ENCODE results near the gene CES2. TPM values are rescaled to one million over a fixed set of nuclear protein-coding genes. Genes with fewer than 3 reads are reported as not detected.
"Not testable (repeated sequence)": the region's sequence is repeated elsewhere in the genome, so short reads cannot be mapped to it uniquely, and the experiment has no call there.

The CES2 gene, protein sequence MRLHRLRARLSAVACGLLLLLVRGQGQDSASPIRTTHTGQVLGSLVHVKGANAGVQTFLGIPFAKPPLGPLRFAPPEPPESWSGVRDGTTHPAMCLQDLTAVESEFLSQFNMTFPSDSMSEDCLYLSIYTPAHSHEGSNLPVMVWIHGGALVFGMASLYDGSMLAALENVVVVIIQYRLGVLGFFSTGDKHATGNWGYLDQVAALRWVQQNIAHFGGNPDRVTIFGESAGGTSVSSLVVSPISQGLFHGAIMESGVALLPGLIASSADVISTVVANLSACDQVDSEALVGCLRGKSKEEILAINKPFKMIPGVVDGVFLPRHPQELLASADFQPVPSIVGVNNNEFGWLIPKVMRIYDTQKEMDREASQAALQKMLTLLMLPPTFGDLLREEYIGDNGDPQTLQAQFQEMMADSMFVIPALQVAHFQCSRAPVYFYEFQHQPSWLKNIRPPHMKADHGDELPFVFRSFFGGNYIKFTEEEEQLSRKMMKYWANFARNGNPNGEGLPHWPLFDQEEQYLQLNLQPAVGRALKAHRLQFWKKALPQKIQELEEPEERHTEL
- total RNA-seq: 10 to 100 TPM; 22.6 to 25.3 (median 24.3) TPM

- Mint-ChIP-seq H3K4me3 (peak within 1 kb of the TSS; percentile 99), H3K9me3 (no peaks in the 10 kb centered on the region), H3K27me3 (ENCODE audit: low read depth) (no peaks in the 10 kb centered on the region), H3K4me1 (ENCODE audit: low read depth) (peaks cover 47% of the 10 kb centered on the region), H3K36me3 (ENCODE audit: insufficient read depth) (peaks cover 34% of the 10 kb centered on the region)
- ATAC-seq (no peak), DNase-seq (no peak)
These were observed at the start of gene CES2 for GRCh38 chr16:66935314-66936011. TSS of gene CES2 (plus strand) at chr16:66935516. CDS start at chr16:66935636, 120 bp downstream.

- H3K9me3 Mint-ChIP-seq: no peaks in the 10 kb centered on the region
- no peaks in the 10 kb centered on the region for H3K27me3 Mint-ChIP-seq (ENCODE audit: low read depth)
- peaks cover 25% of the 10 kb centered on the region for H3K4me1 Mint-ChIP-seq (ENCODE audit: low read depth)
- no peak overlapping the region for H3K4me3 Mint-ChIP-seq
- DNase-seq (no peak), ATAC-seq (no peak)
- peaks cover 25% of the 10 kb centered on the region for H3K36me3 Mint-ChIP-seq (ENCODE audit: insufficient read depth)
These were observed 49.0 kb upstream of the CES2 start for GRCh38 chr16:66886321-66886720.

DNA sequence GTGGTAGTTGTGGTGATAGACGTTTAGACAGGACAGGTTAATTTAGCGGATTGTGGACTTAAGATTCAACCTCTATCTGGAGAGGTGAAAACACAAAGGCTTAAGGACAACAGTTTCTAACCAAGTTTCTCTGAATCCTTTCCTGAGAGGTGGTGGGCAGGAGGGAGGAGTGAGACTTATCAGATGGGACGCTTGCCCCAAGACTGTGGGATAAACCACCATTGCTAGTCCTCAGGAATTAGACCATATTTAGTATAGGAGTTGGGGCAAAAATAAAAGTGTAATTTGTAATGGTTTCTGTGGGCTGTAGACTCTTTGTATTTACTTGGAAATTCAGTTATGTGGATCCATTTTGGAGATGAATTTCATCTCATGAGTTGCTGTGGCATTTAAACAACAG, 48.4 kb upstream of the CES2 start:
- Mint-ChIP-seq H3K27me3 (ENCODE audit: low read depth) (no peaks in the 10 kb centered on the region), H3K4me3 (no peak overlapping the region), H3K9me3 (no peaks in the 10 kb centered on the region), H3K36me3 (ENCODE audit: insufficient read depth) (peaks cover 25% of the 10 kb centered on the region), H3K4me1 (ENCODE audit: low read depth) (peaks cover 21% of the 10 kb centered on the region)
- no peak for ATAC-seq
- no peak for DNase-seq

DNA sequence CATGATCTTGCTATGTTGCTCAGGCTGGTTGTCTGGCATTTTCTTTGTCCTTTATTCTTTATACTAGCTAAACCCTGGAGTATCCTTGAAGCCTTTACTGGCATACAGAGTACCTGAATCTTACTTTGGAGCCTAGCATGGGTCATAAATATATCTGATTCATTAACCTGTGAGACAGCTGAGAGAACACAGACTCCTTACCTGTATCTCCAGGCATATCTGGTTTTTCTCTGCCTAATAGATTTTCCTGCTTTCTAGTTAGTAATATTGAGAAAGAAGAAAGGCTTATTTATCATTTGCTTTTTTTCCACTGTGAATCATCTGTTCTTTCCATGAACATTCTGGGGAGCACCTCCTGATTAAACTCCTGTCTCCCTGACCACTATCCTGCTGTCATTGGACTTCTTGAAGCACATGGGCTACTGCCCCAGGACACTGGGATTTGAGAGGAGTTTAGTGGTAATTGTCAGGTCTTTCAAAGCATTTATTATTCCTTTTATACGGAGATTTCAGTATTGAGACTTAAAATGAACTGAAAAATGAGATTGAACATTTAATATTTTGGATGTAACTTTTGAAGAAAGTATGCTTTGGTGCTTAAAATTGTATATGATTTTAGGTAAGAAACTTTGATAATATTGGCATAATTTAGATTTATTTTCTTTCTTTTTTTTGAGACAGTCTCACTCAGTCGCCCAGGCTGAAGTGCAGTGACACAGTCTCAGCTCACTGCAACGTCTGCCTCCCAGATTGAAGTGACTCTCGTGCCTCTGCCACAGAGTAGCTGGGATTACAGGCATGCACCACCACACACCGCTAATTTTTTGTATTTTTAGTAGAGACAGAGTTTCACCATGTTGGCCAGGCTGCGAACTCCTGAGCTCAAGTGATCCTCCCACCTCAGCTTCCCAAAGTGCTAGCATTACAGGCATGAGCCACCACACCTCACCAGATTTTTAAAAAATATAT, 46.4 kb upstream of the CES2 start:
- no peak for ATAC-seq
- H3K9me3 Mint-ChIP-seq: no peaks in the 10 kb centered on the region
- peaks cover 25% of the 10 kb centered on the region for H3K36me3 Mint-ChIP-seq (ENCODE audit: insufficient read depth)
- H3K4me1 Mint-ChIP-seq (ENCODE audit: low read depth): peaks cover 26% of the 10 kb centered on the region
- no peaks in the 10 kb centered on the region for H3K27me3 Mint-ChIP-seq (ENCODE audit: low read depth)
- H3K4me3 Mint-ChIP-seq: no peak overlapping the region
- DNase-seq: no peak

- H3K4me1 Mint-ChIP-seq (ENCODE audit: low read depth): peaks cover 26% of the 10 kb centered on the region
- no peaks in the 10 kb centered on the region for H3K9me3 Mint-ChIP-seq
- no peaks in the 10 kb centered on the region for H3K27me3 Mint-ChIP-seq (ENCODE audit: low read depth)
- H3K36me3 Mint-ChIP-seq (ENCODE audit: insufficient read depth): peaks cover 21% of the 10 kb centered on the region
- DNase-seq (no peak), ATAC-seq (no peak)
- no peak overlapping the region for H3K4me3 Mint-ChIP-seq
These were observed 45.7 kb upstream of the CES2 start for GRCh38 chr16:66889622-66890021.

GRCh38 chr16:66890799-66891198, 44.5 kb upstream of the CES2 start:
- no peaks in the 10 kb centered on the region for H3K9me3 Mint-ChIP-seq
- H3K36me3 Mint-ChIP-seq (ENCODE audit: insufficient read depth): peaks cover 14% of the 10 kb centered on the region
- DNase-seq: no peak
- ATAC-seq: no peak
- no peaks in the 10 kb centered on the region for H3K27me3 Mint-ChIP-seq (ENCODE audit: low read depth)
- peaks cover 25% of the 10 kb centered on the region for H3K4me1 Mint-ChIP-seq (ENCODE audit: low read depth)
- H3K4me3 Mint-ChIP-seq: no peak overlapping the region

- no peak for DNase-seq
- no peaks in the 10 kb centered on the region for H3K9me3 Mint-ChIP-seq
- peaks cover 25% of the 10 kb centered on the region for H3K4me1 Mint-ChIP-seq (ENCODE audit: low read depth)
- no peaks in the 10 kb centered on the region for H3K27me3 Mint-ChIP-seq (ENCODE audit: low read depth)
- H3K36me3 Mint-ChIP-seq (ENCODE audit: insufficient read depth): peaks cover 14% of the 10 kb centered on the region
- no peak overlapping the region for H3K4me3 Mint-ChIP-seq
- ATAC-seq: no peak
These were observed 44.0 kb upstream of the CES2 start for GRCh38 chr16:66891360-66891759.

- H3K36me3 Mint-ChIP-seq (ENCODE audit: insufficient read depth): peaks cover 11% of the 10 kb centered on the region
- no peaks in the 10 kb centered on the region for H3K27me3 Mint-ChIP-seq (ENCODE audit: low read depth)
- H3K9me3 Mint-ChIP-seq: no peaks in the 10 kb centered on the region
- H3K4me1 Mint-ChIP-seq (ENCODE audit: low read depth): peaks cover 22% of the 10 kb centered on the region
- no peak overlapping the region for H3K4me3 Mint-ChIP-seq
- ATAC-seq (no peak), DNase-seq (no peak)
These were observed 43.5 kb upstream of the CES2 start for GRCh38 chr16:66891797-66892196.

DNA sequence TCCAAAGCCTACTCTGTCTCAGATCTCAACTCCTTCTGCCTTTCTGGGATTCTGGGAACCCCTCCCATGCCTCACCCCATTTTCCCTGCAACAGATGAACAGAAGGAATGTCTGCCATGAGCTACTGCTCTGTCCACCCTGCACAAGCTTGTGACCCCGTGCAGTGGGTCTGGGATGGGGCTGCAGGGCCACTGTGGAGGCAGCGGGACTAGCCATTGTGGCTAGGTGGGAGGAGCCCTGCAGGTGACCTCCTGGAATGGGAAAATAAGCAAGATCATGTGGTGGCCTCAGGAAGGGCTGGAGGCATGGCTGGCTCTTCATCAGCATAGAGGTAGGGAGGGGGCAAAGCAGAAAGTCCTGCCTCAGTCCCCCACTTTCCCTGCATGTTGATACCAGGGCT, 41.3 kb upstream of the CES2 start:
- no peak for ATAC-seq
- no peaks in the 10 kb centered on the region for H3K9me3 Mint-ChIP-seq

DNA sequence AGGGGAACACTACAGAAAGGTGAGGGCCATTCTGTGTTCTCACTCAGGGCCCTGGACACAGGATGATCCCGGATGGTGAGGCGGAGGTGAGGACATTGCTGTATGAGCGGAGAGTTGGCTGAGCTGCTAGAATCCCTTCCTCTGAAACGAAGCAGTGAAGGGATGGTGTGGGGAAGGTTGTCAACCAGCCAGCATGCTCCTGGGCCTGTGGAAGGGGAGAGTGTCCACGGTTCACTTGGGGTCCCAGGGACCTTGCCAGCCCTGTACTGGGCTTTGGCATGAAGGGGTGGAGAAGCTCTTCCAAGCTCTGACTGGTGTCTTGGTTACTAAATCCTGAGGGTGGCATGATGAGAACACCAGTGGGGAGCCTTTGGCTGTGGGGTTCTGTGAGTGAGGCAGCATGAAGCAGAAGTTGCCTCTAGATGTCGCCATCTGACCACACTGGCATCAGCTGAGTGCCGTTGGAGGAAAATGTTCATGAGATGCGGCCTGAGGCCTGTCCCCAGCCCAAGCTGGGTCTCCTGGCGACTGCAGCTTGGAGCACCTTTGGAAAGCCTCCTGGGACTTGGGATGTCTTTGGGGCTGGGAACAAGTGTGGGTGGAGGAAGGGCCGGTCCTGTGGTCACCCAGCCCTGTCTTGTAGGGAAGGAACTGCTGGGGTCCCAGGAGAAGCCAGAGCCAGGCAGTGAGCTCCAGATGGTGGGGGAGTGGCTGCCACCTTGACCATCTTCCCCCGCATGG, 40.2 kb upstream of the CES2 start:
- no peak overlapping the region for H3K4me3 Mint-ChIP-seq

More for the DNA sequence above, 41.3 kb upstream of the CES2 start:
- Mint-ChIP-seq H3K27me3 (ENCODE audit: low read depth) (no peaks in the 10 kb centered on the region), H3K36me3 (ENCODE audit: insufficient read depth) (no peaks in the 10 kb centered on the region), H3K4me3 (no peak overlapping the region), H3K4me1 (ENCODE audit: low read depth) (peaks cover 7% of the 10 kb centered on the region)
- DNase-seq: no peak

DNA sequence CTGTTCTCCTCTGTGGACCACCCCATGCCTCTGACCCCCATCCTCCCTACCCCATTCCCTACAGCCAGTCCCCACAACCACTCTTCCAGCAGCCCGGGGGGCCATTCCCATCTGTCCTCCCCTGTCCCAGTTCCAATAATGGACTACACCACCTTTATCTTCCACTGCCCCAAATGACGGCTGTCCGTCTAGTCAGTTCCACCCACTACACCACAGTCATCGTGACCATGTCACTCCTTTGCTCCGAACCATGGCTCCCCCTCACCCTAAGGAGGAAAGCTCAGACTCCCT, 39.7 kb upstream of the CES2 start:
- ATAC-seq (peak in 1 of 2 donors; percentile 21), DNase-seq (no peak)
- peaks cover 7% of the 10 kb centered on the region for H3K4me1 Mint-ChIP-seq (ENCODE audit: low read depth)
- H3K27me3 Mint-ChIP-seq (ENCODE audit: low read depth): no peaks in the 10 kb centered on the region
- H3K9me3 Mint-ChIP-seq: no peaks in the 10 kb centered on the region
- no peaks in the 10 kb centered on the region for H3K36me3 Mint-ChIP-seq (ENCODE audit: insufficient read depth)
- no peak overlapping the region for H3K4me3 Mint-ChIP-seq

More for the DNA sequence above, 40.2 kb upstream of the CES2 start:
- DNase-seq (peak; percentile 48), ATAC-seq (peak; percentile 86)
- H3K9me3 Mint-ChIP-seq: no peaks in the 10 kb centered on the region
- no peaks in the 10 kb centered on the region for H3K27me3 Mint-ChIP-seq (ENCODE audit: low read depth)
- H3K4me1 Mint-ChIP-seq (ENCODE audit: low read depth): peaks cover 7% of the 10 kb centered on the region
- no peaks in the 10 kb centered on the region for H3K36me3 Mint-ChIP-seq (ENCODE audit: insufficient read depth)

- no peak overlapping the region for H3K4me3 Mint-ChIP-seq
- peaks cover 7% of the 10 kb centered on the region for H3K4me1 Mint-ChIP-seq (ENCODE audit: low read depth)
- no peak for ATAC-seq
- DNase-seq: no peak
- H3K9me3 Mint-ChIP-seq: no peaks in the 10 kb centered on the region
- H3K36me3 Mint-ChIP-seq (ENCODE audit: insufficient read depth): no peaks in the 10 kb centered on the region
- no peaks in the 10 kb centered on the region for H3K27me3 Mint-ChIP-seq (ENCODE audit: low read depth)
These were observed 39.3 kb upstream of the CES2 start for GRCh38 chr16:66895999-66896398.

- H3K4me3 Mint-ChIP-seq; H3K27me3 Mint-ChIP-seq (ENCODE audit: low read depth); H3K36me3 Mint-ChIP-seq (ENCODE audit: insufficient read depth); H3K4me1 Mint-ChIP-seq (ENCODE audit: low read depth); DNase-seq; H3K9me3 Mint-ChIP-seq; ATAC-seq: not testable (repeated sequence)
These were observed 38.6 kb upstream of the CES2 start for GRCh38 chr16:66896682-66897081.

All from activated T-cell treated with anti-CD3 and anti-CD28 coated beads, Interleukin-2, amount 50 U/mL, for 4 hours (primary cell).